ENCODE results near the gene GM2A.

- TF ChIP-seq GATA2 (IDR thresholded peaks at IDR 0.05; ENCODE audit: low read depth, low read length): no peak
- TF ChIP-seq GATA3 (IDR thresholded peaks at IDR 0.05; ENCODE audit: low read depth, low read length): no peak
Measured at GRCh38 chr5:151313357-151313756, 60.4 kb downstream of the GM2A start.
